IPS-18c (cell line): Measurements from ENCODE around the gene VSNL1.

ENCODE experiments used
- H3K4me3 ChIP-seq: 2 replicates; pipeline ENCODE4 v1.7.0; 2013; ENCODE audit warnings: low read depth, mild to moderate bottlenecking, low read length, moderate library complexity; ENCODE audit not compliant: insufficient read depth
- H3K9me3 ChIP-seq: one replicate; pipeline ENCODE4 v1.6.1; 2013; ENCODE audit warnings: mild to moderate bottlenecking, low read length, moderate library complexity; ENCODE audit not compliant: control insufficient read depth, insufficient read depth

Gene VSNL1

DNA sequence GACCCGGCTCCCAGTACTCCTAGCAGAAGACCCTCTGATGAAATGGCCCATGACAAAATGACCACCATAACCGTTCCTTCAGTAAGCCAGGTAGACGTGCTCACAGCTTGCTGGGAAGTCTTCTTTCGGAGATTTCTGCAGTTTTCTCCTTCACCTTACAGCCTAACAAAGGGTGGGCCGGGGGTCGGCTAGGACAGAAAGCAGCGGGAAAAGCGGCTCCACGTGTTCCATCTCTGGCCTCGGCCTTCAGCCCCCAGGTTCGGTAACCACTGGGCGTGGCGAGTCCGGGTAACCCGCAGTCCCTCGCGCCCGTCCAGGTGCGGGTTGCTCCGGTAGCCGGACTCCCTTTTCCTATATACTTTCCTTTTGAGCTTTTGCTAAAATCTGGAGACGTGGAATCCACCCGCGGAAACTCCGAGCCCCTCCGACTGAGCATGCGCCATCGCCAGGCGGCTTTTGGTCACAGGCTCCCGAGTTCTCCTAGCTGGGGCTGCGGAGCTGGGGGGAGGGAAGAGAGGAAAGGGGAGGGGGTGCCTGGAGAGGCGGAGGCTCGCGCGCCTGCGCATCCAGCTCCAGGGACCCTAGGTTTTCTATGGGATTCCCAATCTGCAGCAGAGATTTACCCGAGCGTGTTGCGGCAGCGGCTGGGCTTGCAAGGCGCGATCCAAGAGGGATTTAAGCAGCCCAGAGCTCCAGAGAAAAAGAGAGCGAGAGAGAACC, at the start of gene VSNL1:
VSNL1 (plus strand) TSS at position 604 of the 720 bp plus-strand sequence. CDS start 51,379 bp downstream, outside the sequence.
- Histone ChIP-seq H3K4me3 (peak within 1 kb of the TSS; percentile 61), H3K9me3 (no peaks in the 10 kb centered on the region)

DNA sequence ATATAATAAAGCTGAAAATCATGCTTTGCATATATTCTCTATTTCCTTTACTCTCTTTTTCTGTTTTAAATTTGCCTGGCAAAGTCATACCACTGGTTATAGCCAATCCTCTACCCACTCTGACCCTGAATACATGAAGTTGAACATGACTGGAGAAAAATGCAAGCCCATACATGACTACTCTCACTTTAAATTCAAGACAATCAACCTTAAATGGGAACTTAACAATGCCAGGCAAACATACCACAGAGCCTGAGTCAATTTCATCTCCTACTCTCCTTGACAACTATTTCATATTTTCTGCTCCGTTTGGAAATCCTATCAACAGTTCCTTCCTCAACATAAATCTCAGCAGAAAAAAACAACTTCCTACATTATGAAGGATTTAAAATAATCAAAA, 44.9 kb upstream of the VSNL1 start:
- H3K4me3 ChIP-seq = no peak overlapping the region
- H3K9me3 ChIP-seq = no peaks in the 10 kb centered on the region

DNA sequence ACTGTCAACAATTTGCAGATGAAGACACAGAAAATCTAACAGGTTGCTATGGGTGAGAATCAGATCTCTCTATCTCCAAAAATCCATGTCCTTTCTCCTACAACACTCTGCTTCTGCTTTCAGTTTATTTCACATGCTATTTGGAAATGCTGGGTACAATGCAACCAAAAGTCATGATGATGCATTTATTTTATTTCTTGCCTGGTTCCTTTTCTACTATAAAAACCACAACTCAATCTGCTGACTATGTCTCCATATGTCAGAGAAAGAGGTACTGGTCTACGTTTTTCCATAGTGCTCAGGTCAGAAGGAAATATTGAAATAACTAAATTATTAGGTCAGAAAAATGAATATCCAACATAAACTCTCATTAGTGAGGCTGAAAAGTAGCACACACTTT, 42.8 kb upstream of the VSNL1 start:
- H3K4me3 ChIP-seq = no peak overlapping the region

DNA sequence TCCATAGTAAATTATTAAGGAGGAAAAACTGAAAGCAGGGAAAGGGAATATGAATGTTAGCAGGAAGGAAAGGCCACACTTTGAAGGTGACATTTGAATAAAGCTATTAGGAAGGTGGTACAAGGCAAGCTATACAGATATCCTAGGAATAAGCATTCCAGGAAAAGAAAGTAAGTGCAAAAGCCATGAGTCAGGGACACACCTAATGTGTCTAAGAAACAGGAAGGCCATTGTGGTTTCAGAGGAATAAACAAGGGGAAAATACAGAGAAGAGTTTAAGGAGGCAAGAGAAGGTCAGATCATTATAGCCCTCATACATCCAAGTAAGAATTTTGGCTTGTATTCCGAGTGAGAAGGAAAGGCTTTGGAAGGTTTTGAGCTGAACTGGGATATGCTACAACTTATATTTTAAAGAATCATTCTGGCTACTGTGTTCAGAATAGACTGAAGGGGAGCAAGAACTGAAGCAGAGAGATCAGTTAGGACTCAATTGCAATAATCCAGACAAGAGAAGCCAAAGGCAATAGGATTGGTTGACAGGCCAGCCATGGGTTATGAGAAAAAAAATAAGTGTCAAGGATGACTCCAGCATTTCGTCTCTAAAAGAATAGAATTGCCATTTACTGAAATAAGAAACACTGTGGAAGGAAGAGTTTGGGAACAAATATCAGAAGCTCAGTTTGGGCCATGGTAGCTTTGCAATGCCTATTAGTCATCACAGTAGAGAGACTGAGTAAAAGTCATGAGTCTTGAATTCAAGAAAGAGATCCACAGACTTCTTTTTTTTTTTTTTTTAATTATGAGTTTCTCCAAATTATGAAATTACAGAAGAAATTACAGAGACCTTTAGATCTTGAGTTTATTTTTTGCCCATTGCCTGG, 33.5 kb upstream of the VSNL1 start:
- H3K9me3 ChIP-seq = no peaks in the 10 kb centered on the region

More for the DNA sequence above, 42.8 kb upstream of the VSNL1 start:
- no peaks in the 10 kb centered on the region for H3K9me3 ChIP-seq

DNA sequence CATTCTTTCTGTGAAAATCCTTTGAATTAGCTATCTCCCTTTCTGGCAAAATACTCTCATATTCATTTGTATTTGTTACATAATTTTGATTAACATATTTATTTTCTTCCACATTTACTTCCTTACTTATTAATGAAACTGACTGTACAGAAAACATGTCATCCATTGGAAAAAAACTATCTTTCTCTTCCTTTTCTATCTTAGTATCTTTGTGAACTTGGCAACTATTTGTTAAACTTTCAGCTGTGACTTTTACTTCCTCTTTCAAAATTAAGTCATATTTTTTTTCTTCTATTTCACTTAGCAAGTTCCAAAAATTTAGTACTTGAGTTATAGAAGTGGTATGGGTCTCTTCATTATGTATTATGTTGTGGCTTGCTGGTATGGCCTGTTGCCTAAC, 24.8 kb upstream of the VSNL1 start:
- Histone ChIP-seq H3K9me3 (no peaks in the 10 kb centered on the region), H3K4me3 (no peak overlapping the region)

More for the DNA sequence above, 33.5 kb upstream of the VSNL1 start:
- no peak overlapping the region for H3K4me3 ChIP-seq

DNA sequence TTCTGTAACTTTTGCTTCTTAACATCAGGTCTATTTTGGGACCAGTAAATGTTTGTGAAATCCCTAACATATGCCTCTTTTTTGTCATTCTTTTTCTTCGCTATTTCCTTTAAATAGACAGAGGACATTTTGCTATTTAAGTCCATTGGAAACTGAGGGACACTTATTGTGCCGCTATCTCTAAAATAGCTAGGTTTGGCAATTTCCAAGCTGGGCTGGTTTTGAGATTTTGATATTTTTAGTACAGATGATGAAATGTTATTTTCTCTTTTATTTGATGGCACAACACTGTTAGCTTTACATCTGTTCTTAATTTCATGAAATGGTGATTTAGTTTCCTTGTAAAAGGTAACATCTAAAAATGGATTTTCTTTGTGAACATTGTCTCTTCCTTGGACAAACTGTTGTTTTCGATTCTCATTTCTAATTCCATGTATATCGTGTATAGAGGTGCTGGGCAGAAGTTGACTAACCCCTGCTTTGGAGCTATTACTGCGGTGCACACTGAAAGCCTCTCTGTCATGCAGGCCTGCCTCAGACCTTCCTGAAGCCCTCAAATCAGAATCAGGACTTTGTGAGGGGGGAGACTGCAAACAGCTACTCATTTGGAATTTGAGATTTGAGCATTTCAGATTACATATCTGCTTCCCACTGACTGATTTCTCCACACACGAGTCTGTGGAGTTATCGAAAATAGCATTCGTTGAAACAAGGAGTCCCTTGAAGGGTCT, 22.9 kb upstream of the VSNL1 start:
- H3K4me3 ChIP-seq = peak overlapping the region; percentile 49
- no peaks in the 10 kb centered on the region for H3K9me3 ChIP-seq

DNA sequence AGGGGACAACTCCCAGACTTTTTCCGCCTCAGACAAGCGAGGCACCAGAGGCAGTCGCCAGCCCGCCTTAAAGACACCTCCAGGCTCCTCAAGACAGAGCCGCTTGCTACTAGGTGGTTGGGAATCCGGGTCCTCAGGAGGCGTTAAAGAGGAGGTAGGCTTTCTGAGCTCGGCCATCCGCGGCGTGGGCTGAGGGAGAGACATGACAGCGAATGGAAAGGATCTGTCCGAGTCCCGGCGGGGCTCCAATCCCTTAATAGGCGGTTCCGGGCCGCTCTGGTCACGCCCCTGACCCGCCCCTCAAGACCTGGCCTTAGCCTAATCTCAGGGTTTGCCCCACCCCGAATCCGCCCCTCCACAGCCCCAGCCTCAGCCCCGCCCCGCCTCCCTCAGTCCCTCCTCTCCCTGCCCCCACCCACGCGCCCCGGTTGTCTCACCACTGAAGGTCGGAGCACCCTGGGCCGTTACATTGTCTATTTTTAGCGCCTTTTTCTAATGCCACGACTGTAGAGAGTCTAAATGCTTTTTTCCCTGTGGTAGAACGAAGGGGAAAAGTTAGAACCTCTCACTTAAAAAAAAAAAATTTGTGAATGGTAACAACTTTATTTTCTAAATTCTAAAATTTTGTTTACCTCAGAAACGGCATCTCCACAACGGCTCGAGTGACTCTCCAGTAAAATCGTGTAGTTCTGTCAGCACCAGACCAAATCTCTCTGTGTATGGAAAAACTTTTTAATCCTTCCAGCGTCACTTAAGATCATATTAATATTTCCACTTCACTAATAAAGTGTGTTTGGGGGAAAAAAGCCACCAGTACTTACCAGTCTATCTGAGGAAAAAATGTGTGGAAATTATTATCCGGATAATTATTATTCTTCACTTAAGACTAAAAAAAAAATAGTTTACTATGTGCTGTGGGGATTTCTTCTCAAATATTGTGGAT, 22.0 kb upstream of the VSNL1 start, which contains the start of gene RAD51AP2:
RAD51AP2 (minus strand) TSS at position 229 of the 943 bp plus-strand sequence; CDS start at position 204, 25 bp downstream.
- Histone ChIP-seq H3K4me3 (peak within 1 kb of the TSS; percentile 49), H3K9me3 (no peaks in the 10 kb centered on the region)

DNA sequence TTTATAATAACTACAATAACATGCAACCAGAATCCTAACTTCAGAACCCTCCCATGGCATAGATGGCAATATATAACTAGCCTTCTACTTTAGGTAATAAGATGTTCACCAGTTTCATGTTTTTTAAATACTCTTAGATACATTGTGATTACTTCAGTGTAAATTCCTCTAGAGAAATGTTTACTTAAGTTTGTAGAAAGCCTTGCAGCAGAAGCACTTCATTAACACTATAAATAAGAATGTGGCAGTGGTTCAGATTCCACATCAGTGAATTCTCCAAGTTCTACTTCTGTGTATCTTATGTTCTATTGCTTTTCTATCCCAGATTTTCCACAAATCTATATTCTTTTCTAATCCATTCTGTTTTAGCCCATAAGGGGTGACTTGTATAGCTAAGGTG, 21.0 kb upstream of the VSNL1 start:
- H3K4me3 ChIP-seq = no peak overlapping the region
- H3K9me3 ChIP-seq = no peaks in the 10 kb centered on the region

DNA sequence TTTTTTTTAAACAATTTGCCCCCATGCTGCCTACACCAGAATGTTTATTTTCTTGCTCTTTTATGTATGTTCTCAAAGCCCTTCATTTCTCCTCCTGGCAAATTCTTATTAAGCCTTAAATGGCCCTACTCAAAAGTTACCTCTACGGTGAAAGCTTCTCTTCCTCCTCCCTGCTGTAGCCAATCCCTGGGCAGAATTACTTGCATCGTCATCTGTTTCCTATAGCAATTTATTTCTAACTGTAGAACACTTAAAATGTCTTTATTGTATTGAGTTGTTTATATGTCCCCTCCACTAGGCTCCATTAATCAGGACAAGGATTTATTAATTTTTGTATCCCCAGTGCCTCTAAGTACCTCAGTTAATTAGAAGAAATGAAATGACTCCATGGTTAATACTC, 19.7 kb upstream of the VSNL1 start:
- H3K9me3 ChIP-seq = no peaks in the 10 kb centered on the region
- no peak overlapping the region for H3K4me3 ChIP-seq

DNA sequence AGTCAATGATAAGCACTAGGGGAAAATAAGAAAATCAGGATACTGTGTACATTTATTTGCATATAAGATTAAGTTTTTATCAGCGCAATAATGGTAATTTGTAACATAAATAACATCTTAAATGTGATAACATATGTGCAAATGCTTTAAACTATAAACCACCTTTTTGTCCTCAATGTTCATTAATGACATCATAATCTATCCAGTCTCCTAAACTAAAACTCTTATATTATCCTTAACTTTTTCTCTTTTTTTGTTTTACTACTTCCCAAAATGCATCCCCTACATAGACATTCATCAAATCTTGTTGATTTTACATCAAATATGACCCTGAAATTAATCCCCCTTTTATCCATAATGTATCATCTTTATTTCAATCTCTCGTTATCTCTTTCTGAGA, 18.9 kb upstream of the VSNL1 start:
- Histone ChIP-seq H3K4me3 (no peak overlapping the region), H3K9me3 (no peaks in the 10 kb centered on the region)

DNA sequence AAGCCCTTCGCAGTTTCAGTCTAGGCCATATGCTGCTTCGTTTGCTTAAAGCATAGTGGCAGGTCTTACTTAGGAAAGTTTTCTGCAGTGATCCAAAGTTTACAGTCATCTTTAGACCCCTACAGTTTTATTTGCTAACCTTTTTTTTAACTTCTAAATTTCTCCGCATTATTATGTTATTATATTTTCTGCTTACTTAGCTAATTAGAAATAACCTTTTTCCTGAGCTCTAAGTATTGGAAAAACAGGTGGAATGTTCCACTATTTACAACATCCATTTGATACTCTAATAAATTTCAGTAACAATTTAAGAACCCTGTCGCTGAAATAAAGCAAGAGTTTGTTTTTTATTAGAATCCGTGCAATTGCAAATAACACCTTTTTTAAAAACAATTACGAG, 18.2 kb upstream of the VSNL1 start:
- Histone ChIP-seq H3K4me3 (no peak overlapping the region), H3K9me3 (no peaks in the 10 kb centered on the region)

DNA sequence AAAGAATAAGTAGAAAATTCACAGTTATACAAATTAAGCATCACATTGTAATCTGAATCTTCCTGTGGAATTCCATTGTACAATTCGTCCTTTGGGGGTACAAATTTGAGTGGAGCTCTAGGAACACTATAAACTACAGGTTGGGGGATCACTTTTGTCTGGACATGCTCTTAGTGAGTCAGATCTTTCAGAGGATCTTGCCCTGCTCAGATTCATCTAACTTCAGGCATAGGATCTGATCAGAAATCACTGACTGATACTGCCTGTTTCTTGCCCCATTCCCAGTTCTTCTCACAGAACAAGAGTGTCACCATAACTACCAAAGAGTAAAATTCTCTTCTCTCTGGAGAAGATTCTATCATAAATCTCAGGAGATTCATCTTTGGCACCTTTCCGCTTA, 10.7 kb upstream of the VSNL1 start:
- H3K9me3 ChIP-seq = no peaks in the 10 kb centered on the region
- H3K4me3 ChIP-seq = no peak overlapping the region

DNA sequence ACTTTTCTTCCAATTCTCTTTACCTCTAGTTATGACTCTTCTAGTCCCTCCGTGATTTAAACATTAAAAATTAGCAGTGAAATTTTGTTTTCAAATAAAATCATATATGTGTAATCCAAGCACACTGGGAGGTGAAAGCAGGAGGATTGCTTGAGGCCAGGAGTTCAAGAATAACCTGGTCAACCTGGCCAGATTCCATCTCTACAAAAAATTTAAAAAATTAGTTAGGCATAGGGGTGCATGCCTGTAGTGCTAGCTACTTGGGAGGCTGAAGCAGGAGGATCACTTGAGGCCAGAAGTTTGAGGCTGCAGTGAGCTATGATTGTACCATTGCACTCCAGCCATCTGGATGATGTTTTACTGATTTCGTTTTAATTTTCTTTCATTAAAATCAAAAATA, 7.0 kb upstream of the VSNL1 start:
- Histone ChIP-seq H3K4me3 (no peak overlapping the region), H3K9me3 (no peaks in the 10 kb centered on the region)

DNA sequence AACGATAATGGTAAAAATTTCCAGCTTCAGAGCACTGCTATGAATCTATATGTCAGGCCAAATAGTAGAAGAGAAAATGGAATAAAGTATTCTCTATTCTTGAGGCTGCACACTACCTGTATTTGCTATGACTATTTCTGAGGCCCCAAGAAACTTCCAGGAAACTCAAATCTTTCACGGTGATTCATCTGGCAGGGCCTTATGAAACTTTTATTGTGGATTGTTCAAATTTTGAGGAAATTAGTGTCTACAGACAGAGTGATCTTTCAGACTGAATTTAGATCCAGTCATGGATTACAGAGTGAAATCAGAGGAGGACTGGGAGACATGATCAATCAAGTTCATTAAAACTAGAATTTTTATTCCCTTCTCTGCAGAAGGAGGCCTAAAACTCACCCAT, 4.1 kb upstream of the VSNL1 start:
- H3K9me3 ChIP-seq = no peaks in the 10 kb centered on the region
- H3K4me3 ChIP-seq = no peak overlapping the region

DNA sequence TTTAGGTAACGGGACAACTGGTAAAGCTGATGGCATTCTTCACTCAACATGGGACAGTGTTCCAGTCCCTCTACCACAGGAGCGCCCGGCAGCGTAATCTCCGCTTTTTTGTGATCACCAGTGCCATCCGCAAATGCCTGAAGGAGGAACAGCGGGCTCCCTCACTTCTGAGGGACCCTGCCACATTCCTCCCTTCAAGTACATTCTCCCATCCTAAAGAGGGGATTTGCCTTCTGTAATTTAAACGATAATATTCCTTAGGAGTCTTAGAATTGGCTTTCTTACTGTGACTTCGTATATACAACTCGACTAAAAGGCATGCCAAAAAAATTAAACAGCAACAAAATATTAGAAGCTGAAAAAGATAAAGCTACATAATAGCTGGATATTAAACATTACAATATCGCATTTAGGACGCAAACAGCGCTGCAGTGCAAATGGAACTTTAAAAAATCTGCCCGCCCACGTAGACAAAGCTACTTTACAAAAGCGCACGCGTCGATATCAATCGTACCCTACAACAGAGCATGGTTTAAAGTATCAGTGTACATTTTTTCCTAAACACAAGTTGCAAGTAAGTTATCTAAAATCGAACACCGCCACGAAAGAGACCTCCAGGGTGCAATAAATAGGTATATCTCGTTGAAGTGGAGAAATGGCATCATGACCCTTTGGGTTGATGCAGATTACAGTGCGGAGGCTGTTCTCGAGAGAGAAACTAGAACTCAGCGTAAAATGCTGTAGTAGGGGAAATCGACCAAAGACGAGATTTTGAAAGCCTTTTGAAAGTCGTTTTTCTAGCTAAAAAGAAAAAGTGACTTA, 2.3 kb upstream of the VSNL1 start:
- Histone ChIP-seq H3K9me3 (no peaks in the 10 kb centered on the region), H3K4me3 (peak overlapping the region; percentile 49)
